Measurements from ENCODE around the gene DLGAP1. TPM values are rescaled to one million over a fixed set of nuclear protein-coding genes. Genes with fewer than 3 reads are reported as not detected.

DLGAP1 gene
- total RNA-seq, 1 experiment from 2014 or later: 23.2 TPM

DNA sequence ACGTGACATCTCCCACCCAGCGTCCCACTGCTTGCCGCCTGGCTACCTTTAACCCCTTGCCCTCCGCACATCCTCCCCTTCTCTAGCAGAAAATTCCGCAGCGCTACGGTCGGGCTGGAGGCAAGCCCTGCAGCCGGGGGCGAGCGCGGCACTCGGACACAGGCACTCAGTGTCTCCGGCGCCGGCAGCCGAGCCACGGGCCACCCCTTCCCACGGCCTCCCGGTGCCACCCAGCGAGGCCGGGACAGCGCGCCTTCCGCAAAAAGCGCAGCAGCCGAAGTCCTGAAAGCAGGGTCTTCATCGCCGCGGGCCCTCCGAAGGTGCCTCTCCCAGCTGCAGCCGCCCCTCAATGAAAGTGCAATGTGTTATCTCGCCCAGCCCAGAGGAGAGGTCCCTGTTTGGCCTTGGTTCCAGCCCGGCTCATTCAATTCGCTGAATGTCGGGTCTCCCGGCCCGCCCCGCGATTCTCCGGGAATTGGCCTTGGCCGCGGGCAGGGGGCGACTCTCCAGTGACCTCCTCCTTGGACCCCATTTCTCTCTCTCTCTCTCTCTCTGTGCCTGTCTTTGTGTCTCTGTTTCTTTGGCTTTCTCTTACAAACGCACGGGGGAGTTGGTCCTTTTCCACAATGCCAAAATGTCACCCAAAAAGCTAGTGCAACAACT lies 1.1 kb downstream of the DLGAP1 start:
- no peak overlapping the region for H2BK20ac ChIP-seq (ENCODE audit: low read depth, low read length, poor library complexity, severe bottlenecking)
- no peak overlapping the region for H2BK15ac ChIP-seq (ENCODE audit: low read depth, low read length)
- H3K9me3 ChIP-seq (ENCODE audit: control insufficient read depth, low read depth, low read length): no peaks in the 10 kb centered on the region
- H2AK5ac ChIP-seq (ENCODE audit: insufficient read length, low read length): no peak overlapping the region
- Mint-ChIP-seq H3K27me3 (ENCODE audit: low read depth) (peaks cover 13% of the 10 kb centered on the region), H3K36me3 (ENCODE audit: insufficient read depth in 1 of 3, low read depth in 3 of 3) (no peaks in the 10 kb centered on the region; a peak in 2 of 7 replicates), H3K4me3 (peak overlapping the region; percentile 83 to 89), H3K4me1 (peaks cover 31 to 39% of the 10 kb centered on the region in 2 experiments), H3K9me3 (no peaks in the 10 kb centered on the region), H3K27ac (peak overlapping the region in 2 of 3 experiments; percentile 0 to 29; a peak in 2 of 7 replicates)
- no peak overlapping the region for H2BK5ac ChIP-seq (ENCODE audit: insufficient read length, low read length)
- no peak overlapping the region for H4K8ac ChIP-seq (replicated peaks; ENCODE audit: insufficient read length, low read depth, low read length)
- peak; percentile 58 for TF ChIP-seq CTCF (conservative IDR thresholded peaks at IDR 0.05)
- H4K91ac ChIP-seq (ENCODE audit: insufficient read length, low read depth, low read length): no peak overlapping the region
- peaks cover 4% of the 10 kb centered on the region for H4K20me1 ChIP-seq (ENCODE audit: control insufficient read depth, insufficient read depth, insufficient read length)
- H4K5ac ChIP-seq (ENCODE audit: insufficient read length, low read depth, low read length): no peak overlapping the region
- no peak overlapping the region for H3K56ac ChIP-seq (ENCODE audit: insufficient read length, low read depth, low read length)
- no peak overlapping the region for H2BK120ac ChIP-seq (ENCODE audit: low read depth, low read length, poor library complexity, severe bottlenecking)
- peak overlapping the region; percentile 39 for H3K9ac ChIP-seq (ENCODE audit: extremely low read depth, insufficient read length, low read length)
- no peak overlapping the region for H3K14ac ChIP-seq (ENCODE audit: insufficient read depth, low read length)
- peak overlapping the region; percentile 100 for H3K4me2 ChIP-seq (ENCODE audit: insufficient read depth, insufficient read length, low read length)
- H2AFZ ChIP-seq (ENCODE audit: low read length): no peak overlapping the region
- peak; percentile 70 for DNase-seq
- peaks cover 15% of the 10 kb centered on the region for H3K4me1 ChIP-seq (ENCODE audit: insufficient read depth, low read length)
- H3T11ph ChIP-seq (ENCODE audit: low read length): no peak overlapping the region
- WGBS (ENCODE audit: extremely low coverage, insufficient read length, low lambda C conversion rate): no CpG with 5 or more reads among the region's 46 CpGs
- H3K27ac ChIP-seq (ENCODE audit: insufficient read length, low read depth, low read length): no peak overlapping the region
- peaks cover 16% of the 10 kb centered on the region for H3K23me2 ChIP-seq (ENCODE audit: insufficient read length, low read depth, low read length, poor library complexity, severe bottlenecking)
- H3K18ac ChIP-seq (ENCODE audit: insufficient read length, low read depth, low read length): peak overlapping the region; percentile 11
- H3K27me3 ChIP-seq (ENCODE audit: insufficient read depth, low read length): peaks cover 4% of the 10 kb centered on the region; the same call in 1 of the 2 replicates
- no peak overlapping the region for H3K23ac ChIP-seq (ENCODE audit: insufficient read length, low read depth, low read length)
- no peak overlapping the region for H3K4ac ChIP-seq (ENCODE audit: low read depth, low read length)
- peaks cover 4% of the 10 kb centered on the region; the same call in 1 of the 2 replicates for H3K79me2 ChIP-seq (ENCODE audit: insufficient read depth, low read length)
- no peaks in the 10 kb centered on the region for H3K79me1 ChIP-seq (ENCODE audit: insufficient read depth, low read depth, low read length, poor library complexity, severe bottlenecking)
- no peak overlapping the region for H2BK12ac ChIP-seq (ENCODE audit: insufficient read length, low read depth, low read length)
